ENCODE data around the gene INCENP. TPM values are rescaled to one million over a fixed set of nuclear protein-coding genes. Genes with fewer than 3 reads are reported as not detected.

INCENP gene
- total RNA-seq, 1 experiment from 2014 or later = 154 TPM

DNA sequence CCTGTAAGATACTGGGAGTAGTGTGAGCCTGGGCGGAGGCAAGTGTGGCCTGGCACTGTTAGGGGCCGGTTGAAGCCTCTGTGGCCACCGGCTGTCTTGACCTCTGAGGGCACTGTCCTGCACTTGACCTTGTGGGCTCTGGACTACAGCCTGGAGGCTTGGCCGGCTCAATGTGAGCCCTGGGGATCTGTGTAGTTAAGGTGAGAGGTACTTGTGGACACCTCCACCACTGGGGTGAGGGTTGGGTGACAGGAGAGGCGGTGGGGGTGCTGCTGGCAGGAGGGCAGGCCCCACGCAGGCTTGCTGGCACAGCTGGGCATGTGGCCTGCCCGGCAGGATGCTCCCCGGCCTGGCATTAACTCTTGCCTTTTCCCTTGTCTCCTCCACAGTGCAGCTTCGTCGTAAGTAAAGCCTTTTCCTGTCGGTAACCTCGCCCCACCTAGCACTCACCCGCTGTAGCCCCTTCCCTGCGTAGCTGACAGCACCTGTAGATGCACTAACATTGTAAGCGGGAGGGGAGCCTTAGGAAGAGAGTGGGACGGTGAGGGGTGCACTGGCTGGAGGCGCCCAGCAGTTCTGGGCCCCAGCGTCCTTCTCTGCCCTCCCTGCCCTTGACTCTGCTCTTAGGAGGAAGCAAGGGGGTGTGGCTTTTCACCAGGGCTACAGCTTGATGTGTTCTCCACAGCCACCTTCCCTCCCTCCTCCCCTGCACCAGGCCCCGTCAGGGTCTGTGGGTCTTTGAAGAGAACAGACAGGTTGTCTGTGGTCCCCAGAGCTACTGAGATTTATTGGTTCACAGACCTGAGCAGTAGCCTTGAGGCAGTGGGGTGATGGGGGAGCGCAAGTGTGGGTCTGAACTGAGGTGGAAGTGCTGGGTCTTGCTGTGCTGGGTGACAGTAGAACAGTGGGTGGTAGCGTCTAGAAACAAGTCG, 17.6 kb downstream of the INCENP start:
- no peak overlapping the region for H3K4me3 ChIP-seq
- H3K9me2 ChIP-seq (ENCODE audit: insufficient read depth) = no peaks in the 10 kb centered on the region
- no peak for DNase-seq
- H3K27me3 ChIP-seq (ENCODE audit: insufficient read depth, low read depth) = no peaks in the 10 kb centered on the region
- H3K79me2 ChIP-seq (ENCODE audit: low read depth) = peaks cover 6% of the 10 kb centered on the region
- peaks cover 22% of the 10 kb centered on the region for H4K20me1 ChIP-seq (ENCODE audit: insufficient read depth)
- H3K4me1 ChIP-seq (replicated peaks; ENCODE audit: insufficient read depth) = no peaks in the 10 kb centered on the region
- no peak overlapping the region for H3K27ac ChIP-seq
- H3F3A ChIP-seq (ENCODE audit: insufficient read depth, low read depth) = no peaks in the 10 kb centered on the region
- CTCF ChIA-PET = no interaction called here
- intact Hi-C loops (cut with micrococcal nuclease; ENCODE audit: unreplicated experiment) = no loop called here
- no peak for TF ChIP-seq EZH2 (IDR thresholded peaks at IDR 0.05; ENCODE audit: low read depth)
- TF ChIP-seq, protein P1, sequence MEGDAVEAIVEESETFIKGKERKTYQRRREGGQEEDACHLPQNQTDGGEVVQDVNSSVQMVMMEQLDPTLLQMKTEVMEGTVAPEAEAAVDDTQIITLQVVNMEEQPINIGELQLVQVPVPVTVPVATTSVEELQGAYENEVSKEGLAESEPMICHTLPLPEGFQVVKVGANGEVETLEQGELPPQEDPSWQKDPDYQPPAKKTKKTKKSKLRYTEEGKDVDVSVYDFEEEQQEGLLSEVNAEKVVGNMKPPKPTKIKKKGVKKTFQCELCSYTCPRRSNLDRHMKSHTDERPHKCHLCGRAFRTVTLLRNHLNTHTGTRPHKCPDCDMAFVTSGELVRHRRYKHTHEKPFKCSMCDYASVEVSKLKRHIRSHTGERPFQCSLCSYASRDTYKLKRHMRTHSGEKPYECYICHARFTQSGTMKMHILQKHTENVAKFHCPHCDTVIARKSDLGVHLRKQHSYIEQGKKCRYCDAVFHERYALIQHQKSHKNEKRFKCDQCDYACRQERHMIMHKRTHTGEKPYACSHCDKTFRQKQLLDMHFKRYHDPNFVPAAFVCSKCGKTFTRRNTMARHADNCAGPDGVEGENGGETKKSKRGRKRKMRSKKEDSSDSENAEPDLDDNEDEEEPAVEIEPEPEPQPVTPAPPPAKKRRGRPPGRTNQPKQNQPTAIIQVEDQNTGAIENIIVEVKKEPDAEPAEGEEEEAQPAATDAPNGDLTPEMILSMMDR (conservative IDR thresholded peaks at IDR 0.05) = no peak
- H2AFZ ChIP-seq = no peak overlapping the region
- POLR2A ChIA-PET (ENCODE audit: unreplicated experiment) = no interaction called here
- H3K9me3 ChIP-seq (ENCODE audit: insufficient read depth, low read depth) = no peaks in the 10 kb centered on the region
- H3K36me3 ChIP-seq (ENCODE audit: low read depth) = peaks cover 32% of the 10 kb centered on the region
- H3K4me2 ChIP-seq = no peak overlapping the region
- no TSS peak for BruUV-seq (replicated peaks)

DNA sequence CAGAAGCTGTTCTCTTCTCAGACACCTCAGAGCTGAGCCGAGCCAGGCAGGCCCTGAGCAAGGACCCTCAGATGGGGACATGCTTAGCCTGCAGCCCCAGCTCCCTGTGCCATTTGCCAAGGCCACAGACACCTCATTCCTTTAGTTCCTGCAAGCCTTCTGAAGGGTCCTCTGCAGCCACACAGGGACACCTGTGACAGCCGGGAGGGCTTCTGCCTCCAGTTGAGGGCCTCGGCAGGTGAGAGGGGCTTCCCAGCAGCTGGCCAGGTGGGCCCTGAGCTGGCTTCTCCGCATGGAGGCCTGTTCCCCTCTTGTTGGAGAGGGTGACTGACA, 18.2 kb downstream of the INCENP start:
- Histone ChIP-seq H3K9me2 (ENCODE audit: insufficient read depth) (no peaks in the 10 kb centered on the region), H2AFZ (no peak overlapping the region), H3K4me3 (no peak overlapping the region), H3K27me3 (ENCODE audit: insufficient read depth, low read depth) (no peaks in the 10 kb centered on the region), H3K27ac (no peak overlapping the region), H3K9me3 (ENCODE audit: insufficient read depth, low read depth) (no peaks in the 10 kb centered on the region), H4K20me1 (ENCODE audit: insufficient read depth) (peaks cover 22% of the 10 kb centered on the region), H3F3A (ENCODE audit: insufficient read depth, low read depth) (no peaks in the 10 kb centered on the region), H3K79me2 (ENCODE audit: low read depth) (no peaks in the 10 kb centered on the region), H3K4me1 (replicated peaks; ENCODE audit: insufficient read depth) (no peaks in the 10 kb centered on the region), H3K4me2 (no peak overlapping the region), H3K36me3 (ENCODE audit: low read depth) (peaks cover 33% of the 10 kb centered on the region)
- ChIA-PET CTCF (no interaction called here), POLR2A (ENCODE audit: unreplicated experiment) (no interaction called here)
- intact Hi-C loops (cut with micrococcal nuclease; ENCODE audit: unreplicated experiment) = no loop called here
- no peak for DNase-seq
- BruUV-seq (replicated peaks) = no TSS peak
- TF ChIP-seq EZH2 (IDR thresholded peaks at IDR 0.05; ENCODE audit: low read depth) = no peak
- TF ChIP-seq, protein P1 (conservative IDR thresholded peaks at IDR 0.05) = no peak

DNA sequence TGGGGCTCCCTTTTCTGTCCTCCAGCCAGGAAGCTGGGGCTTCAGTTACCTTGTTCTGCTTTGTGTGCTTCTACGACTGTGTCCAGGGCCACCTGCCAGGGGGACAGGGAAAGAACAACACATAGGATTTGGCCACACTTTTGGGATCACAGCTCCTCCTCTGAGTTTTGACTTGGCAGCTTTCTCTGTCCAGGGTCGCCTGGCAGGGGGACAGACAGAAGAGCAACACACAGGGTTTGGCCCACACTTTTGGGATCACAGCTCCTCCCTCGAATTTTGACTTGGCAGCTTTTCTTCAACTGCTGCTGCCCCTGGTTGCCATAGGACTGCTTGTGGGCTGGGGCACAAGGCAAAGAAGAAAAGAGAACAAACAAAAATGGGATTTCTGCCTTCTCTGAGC, 19.1 kb downstream of the INCENP start:
- Histone ChIP-seq H3K9me2 (ENCODE audit: insufficient read depth) (no peaks in the 10 kb centered on the region), H2AFZ (no peak overlapping the region), H3K36me3 (ENCODE audit: low read depth) (peaks cover 32% of the 10 kb centered on the region), H3K4me2 (no peak overlapping the region), H3K27ac (no peak overlapping the region), H3K27me3 (ENCODE audit: insufficient read depth, low read depth) (no peaks in the 10 kb centered on the region), H3K79me2 (ENCODE audit: low read depth) (no peaks in the 10 kb centered on the region), H3F3A (ENCODE audit: insufficient read depth, low read depth) (no peaks in the 10 kb centered on the region), H4K20me1 (ENCODE audit: insufficient read depth) (peaks cover 24% of the 10 kb centered on the region), H3K4me1 (replicated peaks; ENCODE audit: insufficient read depth) (no peaks in the 10 kb centered on the region), H3K9me3 (ENCODE audit: insufficient read depth, low read depth) (no peaks in the 10 kb centered on the region), H3K4me3 (no peak overlapping the region)
- intact Hi-C loops (cut with micrococcal nuclease; ENCODE audit: unreplicated experiment) = no loop called here
- ChIA-PET POLR2A (ENCODE audit: unreplicated experiment) (no interaction called here), CTCF (interaction anchor here (0.7 kb wide), 1 partner anchor 17 kb away, joined by 3 read pairs; no protein-coding TSS in a partner anchor)
- BruUV-seq (replicated peaks) = no TSS peak
- no peak for TF ChIP-seq EZH2 (IDR thresholded peaks at IDR 0.05; ENCODE audit: low read depth)
- TF ChIP-seq, protein P1 (conservative IDR thresholded peaks at IDR 0.05) = no peak
- no peak for DNase-seq

Measured in PC-9 (cell line).